GM15510 (cell line): ENCODE measurements around the gene BMPR1B.

Experiments
- POLR2A ChIP-seq: IDR thresholded peaks from 3 replicates; pipeline ENCODE4 v1.6.1; 2011; ENCODE audit warnings: borderline replicate concordance; ENCODE audit not compliant: insufficient read length; ENCODE audit errors: extremely low read depth

The BMPR1B gene

GRCh38 chr4:94757192-94758140, at the start of gene BMPR1B:
TSS of gene BMPR1B (plus strand) at chr4:94757955. CDS start at chr4:95104425, 346,470 bp downstream.
- TF ChIP-seq POLR2A, result no peak

GRCh38 chr4:94711635-94712034, 46.1 kb upstream of the BMPR1B start:
- no peak for TF ChIP-seq POLR2A

GRCh38 chr4:94714365-94715160, 43.2 kb upstream of the BMPR1B start:
- no peak for TF ChIP-seq POLR2A

- TF ChIP-seq POLR2A, result no peak
Observed at GRCh38 chr4:94715726-94716125, 42.0 kb upstream of the BMPR1B start.

- TF ChIP-seq POLR2A, result no peak
Observed at GRCh38 chr4:94721310-94721709, 36.4 kb upstream of the BMPR1B start.

- TF ChIP-seq POLR2A, result no peak
Observed at GRCh38 chr4:94722270-94722669, 35.5 kb upstream of the BMPR1B start.

GRCh38 chr4:94722748-94723147, 35.0 kb upstream of the BMPR1B start:
- TF ChIP-seq POLR2A, result no peak

- TF ChIP-seq POLR2A, result no peak
Observed at GRCh38 chr4:94724016-94724790, 33.6 kb upstream of the BMPR1B start.

- TF ChIP-seq POLR2A, result no peak
Observed at GRCh38 chr4:94726524-94727123, 31.1 kb upstream of the BMPR1B start.

- TF ChIP-seq POLR2A, result no peak
Observed at GRCh38 chr4:94728056-94728766, 29.5 kb upstream of the BMPR1B start.

GRCh38 chr4:94732358-94732698, 25.4 kb upstream of the BMPR1B start:
- no peak for TF ChIP-seq POLR2A

GRCh38 chr4:94739741-94740140, 18.0 kb upstream of the BMPR1B start:
- TF ChIP-seq POLR2A, result no peak

GRCh38 chr4:94741304-94741703, 16.5 kb upstream of the BMPR1B start:
- TF ChIP-seq POLR2A, result no peak

- TF ChIP-seq POLR2A, result no peak
Observed at GRCh38 chr4:94743838-94744237, 13.9 kb upstream of the BMPR1B start.
